Coronary artery (tissue), 2 donors: ENCODE measurements around the gene UBALD2.

Experiments used
- DNase-seq: peaks from one replicate; pipeline ENCODE4 v3.0.0-alpha.2; 2017; ENCODE audit warnings: low spot score
- H3K27ac ChIP-seq, 2 donors: fragments of 200-600 bp; sonication (generic); one replicate each; pipeline ENCODE4 v1.5.1; 2016 to 2019
- H3K4me3 ChIP-seq: fragments of 200-600 bp; sonication (generic); 2 replicates; pipeline ENCODE4 v1.5.1; 2016; ENCODE audit warnings: mild to moderate bottlenecking, moderate library complexity
- CTCF ChIP-seq: fragments of 200-600 bp; sonication (generic); IDR thresholded peaks from one replicate; pipeline ENCODE4 v1.5.1; 2019; ENCODE audit warnings: antibody characterized with exemption

Gene UBALD2

GRCh38 chr17:76318586-76318985 lies 53.4 kb downstream of the UBALD2 start:
- TF ChIP-seq CTCF: no peak
- no peak for DNase-seq
- Histone ChIP-seq H3K4me3 (no peak overlapping the region), H3K27ac (no peak overlapping the region)
